GM19468 (cell line): ENCODE data around the gene F8A1.
"Not testable (repeated sequence)": the region's sequence is repeated elsewhere in the genome, so short reads cannot be mapped to it uniquely, and the experiment has no call there.

ENCODE experiments used
- ATAC-seq: cut with Tn5 transposase; IDR thresholded peaks from one replicate; pipeline ENCODE4 v1.9.1; 2021; ENCODE audit warnings: mild to moderate bottlenecking, moderate library complexity, moderate number of reproducible peaks; ENCODE audit not compliant: unreplicated experiment; ENCODE audit errors: extremely low read depth

Gene F8A1

GRCh38 chrX:154886069-154886788, at the start of gene F8A1:
TSS of gene F8A1 (plus strand) at chrX:154886355. CDS start at chrX:154886375, 20 bp downstream.
- ATAC-seq = peak; percentile 66

GRCh38 chrX:154840856-154841255, 45.3 kb upstream of the F8A1 start:
- ATAC-seq = no peak

- ATAC-seq = no peak
These were observed 35.1 kb upstream of the F8A1 start for GRCh38 chrX:154850957-154851611.

GRCh38 chrX:154855256-154855655, 30.9 kb upstream of the F8A1 start:
- no peak for ATAC-seq

- not testable (repeated sequence) for ATAC-seq
These were observed 17.6 kb upstream of the F8A1 start for GRCh38 chrX:154868522-154868921.

- ATAC-seq = no peak
These were observed 12.8 kb upstream of the F8A1 start for GRCh38 chrX:154873329-154873728.

- not testable (repeated sequence) for ATAC-seq
These were observed 2.1 kb upstream of the F8A1 start for GRCh38 chrX:154884069-154884468.

GRCh38 chrX:154885057-154885456, 1.1 kb upstream of the F8A1 start:
- ATAC-seq = not testable (repeated sequence)

GRCh38 chrX:154885549-154885948, 606 bp upstream of the F8A1 start:
- not testable (repeated sequence) for ATAC-seq

GRCh38 chrX:154886789-154887221, 650 bp downstream of the F8A1 start:
- ATAC-seq = peak; percentile 11

- ATAC-seq = no peak
These were observed 5.0 kb downstream of the F8A1 start for GRCh38 chrX:154890990-154891639.

GRCh38 chrX:154892296-154892695, 6.1 kb downstream of the F8A1 start:
- ATAC-seq = no peak

GRCh38 chrX:154900323-154900722, 14.2 kb downstream of the F8A1 start:
- no peak for ATAC-seq

- ATAC-seq = no peak
These were observed 16.3 kb downstream of the F8A1 start for GRCh38 chrX:154902408-154902807.

GRCh38 chrX:154908821-154909220, 22.7 kb downstream of the F8A1 start:
- no peak for ATAC-seq

- ATAC-seq = not testable (repeated sequence)
These were observed 23.9 kb downstream of the F8A1 start for GRCh38 chrX:154910048-154910447.

- ATAC-seq = not testable (repeated sequence)
These were observed 24.4 kb downstream of the F8A1 start for GRCh38 chrX:154910528-154910927.

- ATAC-seq = no peak
These were observed 27.9 kb downstream of the F8A1 start for GRCh38 chrX:154914052-154914451.

- no peak for ATAC-seq
These were observed 31.9 kb downstream of the F8A1 start for GRCh38 chrX:154918060-154918483.

GRCh38 chrX:154924771-154925170, 38.6 kb downstream of the F8A1 start:
- not testable (repeated sequence) for ATAC-seq
